VCaP (cell line): ENCODE measurements around the gene PLPP2.

ENCODE experiments used
- H3K27ac ChIP-seq: fragments of 450-650 bp; 2 replicates; pipeline ENCODE4 v1.5.1; 2017
- TF ChIP-seq, protein P1 (sequence below): fragments of 450-650 bp; conservative IDR thresholded peaks from 2 replicates; pipeline ENCODE4 v1.5.1; 2017; ENCODE audit warnings: mild to moderate bottlenecking, moderate library complexity

The PLPP2 gene

GRCh38 chr19:245457-245856, 45.7 kb downstream of the PLPP2 start:
- H3K27ac ChIP-seq: no peak overlapping the region
- TF ChIP-seq, protein P1, sequence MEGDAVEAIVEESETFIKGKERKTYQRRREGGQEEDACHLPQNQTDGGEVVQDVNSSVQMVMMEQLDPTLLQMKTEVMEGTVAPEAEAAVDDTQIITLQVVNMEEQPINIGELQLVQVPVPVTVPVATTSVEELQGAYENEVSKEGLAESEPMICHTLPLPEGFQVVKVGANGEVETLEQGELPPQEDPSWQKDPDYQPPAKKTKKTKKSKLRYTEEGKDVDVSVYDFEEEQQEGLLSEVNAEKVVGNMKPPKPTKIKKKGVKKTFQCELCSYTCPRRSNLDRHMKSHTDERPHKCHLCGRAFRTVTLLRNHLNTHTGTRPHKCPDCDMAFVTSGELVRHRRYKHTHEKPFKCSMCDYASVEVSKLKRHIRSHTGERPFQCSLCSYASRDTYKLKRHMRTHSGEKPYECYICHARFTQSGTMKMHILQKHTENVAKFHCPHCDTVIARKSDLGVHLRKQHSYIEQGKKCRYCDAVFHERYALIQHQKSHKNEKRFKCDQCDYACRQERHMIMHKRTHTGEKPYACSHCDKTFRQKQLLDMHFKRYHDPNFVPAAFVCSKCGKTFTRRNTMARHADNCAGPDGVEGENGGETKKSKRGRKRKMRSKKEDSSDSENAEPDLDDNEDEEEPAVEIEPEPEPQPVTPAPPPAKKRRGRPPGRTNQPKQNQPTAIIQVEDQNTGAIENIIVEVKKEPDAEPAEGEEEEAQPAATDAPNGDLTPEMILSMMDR: no peak
